HK-2 (cell line): ENCODE measurements around the gene MSANTD1.

Experiments
- DNase-seq: peaks from one replicate; pipeline ENCODE4 v3.0.0-alpha.2; 2018; ENCODE audit not compliant: unreplicated experiment

Gene MSANTD1

GRCh38 chr4:3248178-3248480, 830 bp upstream of the MSANTD1 start:
- DNase-seq = no peak

DNA sequence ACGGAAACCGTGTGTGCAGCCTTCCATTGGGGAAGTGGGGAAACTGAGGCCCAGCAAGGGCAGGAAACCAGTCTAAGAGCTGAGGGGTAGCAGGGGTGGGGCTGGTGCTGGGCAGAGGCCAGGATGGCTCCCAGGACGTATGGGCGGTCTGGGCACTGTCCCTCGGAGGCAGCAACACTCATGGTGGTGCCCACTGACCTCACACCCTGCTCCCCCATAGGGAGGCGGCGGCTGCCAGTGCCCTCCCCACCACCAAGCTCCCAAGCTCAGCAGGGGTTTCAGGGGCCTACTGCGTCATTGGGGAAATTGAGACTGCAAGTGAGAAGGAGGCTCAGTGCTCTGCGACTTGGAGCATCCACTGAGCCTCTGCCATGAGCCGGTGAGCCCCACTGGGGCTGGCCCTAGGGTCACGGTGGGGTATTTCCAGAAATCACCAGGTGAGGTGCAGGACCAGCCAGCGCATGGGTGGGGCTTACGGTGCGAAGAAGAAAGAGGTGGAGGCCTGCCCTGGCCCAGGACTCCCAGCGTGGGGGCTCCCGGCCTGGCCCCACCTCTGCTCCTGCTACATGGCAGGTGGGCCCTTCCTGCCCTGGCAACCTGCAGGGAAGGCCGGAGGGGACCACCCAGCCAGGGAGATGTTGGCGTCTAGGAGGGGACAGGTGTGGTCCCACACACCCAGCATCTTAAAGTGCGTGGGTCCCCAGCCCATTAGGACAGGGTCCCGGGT, 915 bp downstream of the MSANTD1 start:
- no peak for DNase-seq

GRCh38 chr4:3250438-3250955, 1.5 kb downstream of the MSANTD1 start:
- DNase-seq = no peak

GRCh38 chr4:3250956-3251690, 2.2 kb downstream of the MSANTD1 start:
- peak; percentile 72 for DNase-seq

DNA sequence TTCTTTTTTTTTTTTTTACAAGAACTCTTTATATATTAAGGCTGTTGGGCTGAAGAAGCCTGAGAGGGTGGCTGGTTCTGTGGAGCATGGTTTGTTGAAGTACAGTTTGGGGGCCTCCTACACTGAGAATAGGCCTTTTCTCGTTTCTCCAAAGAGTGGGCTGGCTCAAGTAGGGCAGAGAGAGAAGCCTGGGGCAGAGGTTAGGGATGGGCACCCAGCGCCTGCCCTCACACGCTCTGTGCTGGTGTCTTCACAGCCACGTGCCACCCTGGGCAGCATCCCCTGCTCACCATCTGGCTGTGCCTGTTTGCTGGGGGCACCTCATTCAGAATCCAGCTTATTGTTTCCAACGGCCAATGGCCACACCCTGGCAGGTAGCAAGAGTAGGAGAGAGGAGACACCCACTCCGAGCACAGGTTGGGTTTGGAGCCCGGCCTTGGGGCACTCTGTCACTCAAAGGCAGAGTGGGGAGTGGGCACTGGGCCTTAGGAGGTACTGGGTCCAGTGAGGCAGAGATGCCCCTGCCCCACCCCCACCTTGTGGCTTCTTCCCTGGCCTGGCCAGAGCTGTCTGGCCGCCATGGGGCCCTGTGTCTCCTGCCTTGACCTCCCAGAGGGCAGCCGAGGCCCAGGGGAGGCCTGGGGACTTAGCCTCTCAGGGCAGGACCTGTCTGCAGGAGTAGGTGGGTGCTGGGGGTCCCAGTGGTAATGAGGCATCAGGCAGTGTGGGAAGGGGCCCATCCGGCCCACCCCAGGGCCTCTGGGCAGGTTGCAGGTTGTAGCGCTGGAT, 2.9 kb downstream of the MSANTD1 start:
- no peak for DNase-seq

DNA sequence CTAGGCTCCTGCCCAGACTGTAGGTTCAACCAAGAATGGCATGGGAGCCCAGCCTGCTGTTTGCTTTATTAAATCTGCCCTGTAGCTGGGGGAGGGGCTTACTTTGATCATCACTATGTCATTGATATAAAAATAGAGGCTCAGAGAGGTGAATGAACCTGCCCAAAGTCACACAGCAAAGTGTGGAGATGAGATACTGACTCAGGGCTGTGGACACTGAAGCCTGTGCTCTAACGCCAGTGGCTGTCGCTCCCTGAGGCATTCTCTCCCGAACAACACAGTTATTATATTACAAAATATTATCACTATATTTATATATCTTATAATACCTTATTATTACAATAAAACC, 3.5 kb downstream of the MSANTD1 start:
- DNase-seq = no peak

DNA sequence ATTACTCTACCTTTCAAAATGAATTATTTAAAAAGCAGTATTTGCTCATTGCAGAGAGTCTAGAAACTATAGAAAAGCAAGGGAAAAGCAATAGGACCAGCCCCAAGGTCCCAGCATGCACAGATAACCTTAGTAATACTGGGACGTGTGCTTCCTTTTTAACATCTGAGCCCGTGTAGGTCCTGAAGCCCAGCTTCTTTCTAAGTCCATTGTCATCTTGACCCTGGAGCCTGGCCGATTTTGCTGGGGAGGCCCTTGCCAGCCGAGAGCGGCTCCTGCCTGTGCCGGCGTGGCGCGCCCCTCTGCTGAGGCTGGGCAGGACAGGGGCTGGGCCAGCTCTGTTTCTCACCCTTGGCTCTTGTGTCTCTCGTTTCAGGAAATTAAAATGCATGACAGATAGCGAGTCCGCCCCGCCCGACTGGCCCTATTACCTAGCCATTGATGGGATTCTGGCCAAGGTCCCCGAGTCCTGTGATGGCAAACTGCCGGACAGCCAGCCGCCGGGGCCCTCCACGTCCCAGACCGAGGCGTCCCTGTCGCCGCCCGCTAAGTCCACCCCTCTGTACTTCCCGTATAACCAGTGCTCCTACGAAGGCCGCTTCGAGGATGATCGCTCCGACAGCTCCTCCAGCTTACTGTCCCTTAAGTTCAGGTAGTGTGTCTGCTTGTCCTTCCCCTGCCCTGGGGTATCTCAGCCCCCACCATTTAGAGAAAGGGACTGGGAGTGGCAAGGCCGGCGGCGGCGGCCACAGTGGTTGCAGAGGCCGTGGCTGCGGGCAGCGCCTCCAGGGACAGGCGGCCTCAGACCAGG, 4.1 kb downstream of the MSANTD1 start:
- DNase-seq = no peak

DNA sequence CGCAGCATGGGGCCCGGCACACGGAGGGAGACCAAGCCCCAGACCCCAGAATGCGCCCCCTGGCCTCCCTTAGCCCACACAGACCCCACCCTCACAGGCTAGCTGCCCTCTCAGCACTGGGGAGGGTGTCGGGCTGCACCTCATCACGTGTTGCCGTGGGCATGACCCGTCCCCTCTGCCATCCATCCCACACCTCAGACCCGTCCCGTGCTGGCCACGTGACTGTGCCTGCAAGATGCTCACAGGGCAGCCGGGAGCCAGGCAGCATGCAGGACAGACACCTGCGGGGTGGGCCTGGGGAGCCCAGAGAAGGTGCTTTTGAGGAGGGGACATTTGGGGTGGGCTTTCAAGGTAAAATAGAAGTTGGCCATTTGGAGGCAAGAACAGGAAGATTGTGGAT, 4.8 kb downstream of the MSANTD1 start:
- DNase-seq = no peak

DNA sequence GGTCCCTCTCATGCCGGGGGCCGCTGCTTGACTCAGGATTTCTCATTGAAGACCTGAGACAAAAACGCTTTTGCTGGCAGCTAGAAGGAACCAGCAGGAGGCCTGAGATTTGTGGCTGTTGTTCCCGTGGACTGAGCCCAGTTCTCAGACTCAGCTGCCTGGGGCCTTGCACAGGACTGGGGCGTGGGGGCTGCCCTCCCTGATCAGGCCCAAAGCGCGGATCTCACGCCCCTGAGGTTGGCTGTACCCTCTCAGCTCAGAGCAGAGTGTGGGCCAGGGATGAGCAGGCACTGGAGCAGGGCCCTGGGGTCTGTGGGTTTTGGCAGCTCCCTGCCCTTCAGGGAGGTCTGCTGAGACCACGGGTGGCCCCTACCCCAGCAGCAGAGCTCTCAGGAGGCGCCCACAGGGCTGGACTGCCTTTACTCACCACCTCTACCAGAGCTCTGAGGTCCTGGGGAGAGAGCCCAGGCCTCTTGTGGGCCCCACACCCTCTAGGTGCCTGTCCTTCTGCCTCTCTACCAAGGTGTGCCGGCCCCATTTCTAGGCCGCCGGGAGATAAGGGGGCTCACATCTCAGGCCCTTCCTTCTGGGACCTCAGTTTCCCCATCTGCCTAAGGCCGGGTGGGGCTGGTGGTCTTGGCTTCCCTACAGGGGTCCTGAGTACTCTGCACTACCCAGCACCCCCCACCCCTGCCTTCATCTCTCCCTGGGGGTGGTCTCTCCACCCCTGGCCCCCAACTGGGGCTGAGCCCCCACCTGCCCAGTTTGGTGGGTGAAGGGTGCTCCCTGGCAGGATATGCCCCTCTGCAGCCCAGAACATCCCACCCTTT, 5.6 kb downstream of the MSANTD1 start:
- no peak for DNase-seq

DNA sequence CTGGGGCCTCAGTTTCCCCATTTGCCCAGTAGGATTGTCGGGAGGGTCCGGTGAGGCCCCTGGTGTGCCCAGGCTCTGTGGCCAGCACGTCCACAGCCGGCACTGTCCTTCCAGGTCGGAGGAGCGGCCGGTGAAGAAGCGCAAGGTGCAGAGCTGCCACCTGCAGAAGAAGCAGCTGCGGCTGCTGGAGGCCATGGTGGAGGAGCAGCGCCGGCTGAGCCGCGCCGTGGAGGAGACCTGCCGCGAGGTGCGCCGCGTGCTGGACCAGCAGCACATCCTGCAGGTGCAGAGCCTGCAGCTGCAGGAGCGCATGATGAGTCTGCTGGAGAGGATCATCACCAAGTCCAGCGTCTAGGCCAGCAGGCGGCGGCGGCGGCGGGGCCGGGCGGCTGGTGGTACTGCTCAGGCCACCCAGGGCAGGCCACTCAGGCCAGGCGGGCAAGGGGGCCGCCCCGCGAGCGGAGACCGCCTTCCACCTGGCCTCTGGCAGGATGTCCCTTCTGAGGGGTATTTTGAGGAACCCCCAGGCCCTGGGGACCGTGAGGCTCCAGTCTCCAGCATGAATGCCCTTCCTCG, 6.7 kb downstream of the MSANTD1 start:
- DNase-seq = no peak

DNA sequence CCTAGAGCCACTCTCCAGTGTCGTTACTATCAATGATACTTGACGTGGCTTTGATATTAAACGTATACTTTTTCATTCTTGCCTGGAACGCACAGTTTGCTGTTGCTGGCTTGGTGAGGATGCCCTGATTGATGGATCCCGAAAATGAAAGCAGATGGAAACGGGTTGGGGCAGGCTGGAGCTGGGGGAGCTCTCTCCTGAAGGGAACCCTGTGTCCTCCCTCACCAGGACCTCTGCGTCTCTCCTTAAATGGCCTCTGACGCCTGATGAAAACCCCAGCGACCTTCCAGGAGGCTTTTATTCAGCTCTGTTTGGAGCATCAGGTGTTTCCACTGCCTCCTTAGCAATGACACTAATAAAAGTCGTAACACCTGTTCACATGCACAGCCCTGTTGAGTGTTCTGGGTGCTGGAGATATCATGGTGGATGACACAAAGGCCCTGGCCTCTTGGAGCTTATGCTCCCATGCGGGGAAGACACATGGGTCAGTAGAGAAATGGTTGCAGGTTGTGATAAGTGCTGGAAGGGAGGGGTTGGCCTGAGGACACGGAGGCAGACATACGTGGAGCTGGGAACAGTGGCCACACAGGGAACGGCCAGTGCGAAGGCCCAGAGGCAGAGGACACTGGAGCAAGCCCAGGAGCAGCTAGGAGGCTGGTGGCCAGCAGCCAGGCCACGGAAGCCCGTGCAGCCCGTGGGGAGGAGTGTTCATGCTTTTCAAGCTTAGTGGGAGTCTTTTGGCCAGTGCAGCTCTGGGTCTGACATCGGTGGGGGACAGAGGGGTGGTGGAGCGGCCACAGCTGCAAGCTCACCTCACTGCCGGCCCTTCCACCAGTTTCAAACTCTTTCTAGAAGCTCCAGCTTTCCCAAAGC, 7.5 kb downstream of the MSANTD1 start:
- DNase-seq = no peak

- DNase-seq = no peak
Observed at GRCh38 chr4:3257103-3257555, 8.2 kb downstream of the MSANTD1 start.

DNA sequence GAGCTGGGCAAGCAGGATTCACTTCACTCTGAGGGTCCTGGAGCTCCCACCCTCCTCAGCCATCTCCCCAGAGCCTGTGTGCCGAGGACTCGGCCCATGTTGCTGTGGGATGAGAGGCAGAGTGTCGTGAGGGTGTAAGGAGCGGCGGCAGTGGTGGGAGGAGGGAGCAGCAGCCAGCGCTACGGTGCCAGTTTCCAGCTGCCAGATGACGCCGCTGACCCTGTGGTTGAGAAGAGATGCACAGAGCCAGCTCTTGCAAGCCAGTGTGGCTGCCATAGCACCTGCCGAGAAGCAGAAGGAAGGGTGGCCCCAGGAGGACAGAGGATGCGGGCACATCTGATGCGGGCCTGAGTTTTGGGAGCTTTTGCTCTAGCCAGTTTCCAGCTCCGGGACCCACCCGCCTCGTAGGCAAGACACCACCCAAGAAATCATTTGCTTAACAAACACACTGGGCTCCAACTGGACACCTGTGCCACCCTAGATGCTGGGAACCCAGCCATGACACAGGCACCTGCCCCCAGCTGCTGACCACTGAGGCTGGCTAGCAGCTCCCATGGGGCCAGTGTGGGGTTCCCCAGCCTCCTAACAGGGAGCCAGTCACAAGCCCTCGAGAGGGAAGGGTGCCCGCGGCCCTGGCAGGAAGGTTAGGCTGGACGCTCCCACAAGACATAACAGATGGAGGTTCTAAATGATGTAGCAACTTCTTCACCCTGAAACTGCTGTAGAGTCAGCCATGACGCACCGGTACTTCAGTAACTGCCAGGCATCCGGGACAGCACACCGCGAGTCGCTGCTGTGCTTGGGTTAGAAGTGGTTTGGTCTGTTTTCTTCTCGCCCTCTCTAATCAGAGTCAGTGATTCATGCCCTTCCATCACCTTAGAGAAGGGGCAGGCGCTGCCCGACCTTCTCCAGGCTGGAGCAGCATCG, 8.9 kb downstream of the MSANTD1 start:
- peak; percentile 76 for DNase-seq

GRCh38 chr4:3261411-3262207, 12.7 kb downstream of the MSANTD1 start:
- no peak for DNase-seq

- no peak for DNase-seq
Observed at GRCh38 chr4:3262208-3263052, 13.5 kb downstream of the MSANTD1 start.

DNA sequence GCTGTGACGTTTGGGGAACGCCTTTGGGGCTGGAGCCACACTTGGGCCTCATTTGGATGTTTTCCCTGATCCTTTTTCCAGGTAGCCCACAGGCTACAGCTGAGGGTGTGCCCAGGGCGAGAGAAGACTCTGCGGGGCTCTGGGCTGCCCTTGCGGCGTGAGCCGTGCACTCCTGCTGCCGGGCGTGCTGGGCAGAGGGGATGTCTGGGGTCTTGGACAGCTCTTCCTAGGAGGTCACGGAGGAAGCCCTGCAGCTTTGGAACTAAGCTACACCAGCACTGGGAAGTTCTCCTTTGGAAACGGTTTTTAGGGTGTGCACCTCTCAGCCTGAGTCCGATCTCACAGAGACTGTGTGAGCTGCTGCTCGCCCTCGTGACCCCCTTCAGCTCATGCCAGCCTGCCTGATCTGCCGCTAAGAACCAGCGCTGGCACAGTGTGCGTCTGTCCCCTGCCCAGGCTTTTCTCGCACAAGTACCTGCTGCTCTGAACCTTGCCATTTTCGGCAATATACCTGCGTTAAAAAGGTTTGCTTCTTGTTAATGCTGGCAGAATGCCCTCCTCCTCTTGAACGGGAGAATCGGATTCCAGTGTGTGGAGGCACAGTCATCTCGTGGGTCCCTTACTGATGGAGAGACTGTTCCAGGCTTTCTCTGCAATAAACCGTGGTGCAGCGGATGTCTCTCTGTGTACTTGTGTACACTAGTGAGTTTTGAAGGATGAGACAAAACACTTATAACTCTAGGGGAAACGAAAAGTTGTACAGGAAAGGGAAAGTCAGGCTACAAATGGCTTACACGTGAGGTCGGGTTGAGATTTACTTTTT, 14.3 kb downstream of the MSANTD1 start:
- no peak for DNase-seq
